Liver (tissue), 9 donors: ENCODE data around the gene CBLC. TPM values are rescaled to one million over a fixed set of nuclear protein-coding genes. Genes with fewer than 3 reads are reported as not detected.

Source experiments
- DNase-seq: peaks from one replicate; pipeline ENCODE4 v3.0.0-alpha.2; 2017; ENCODE audit warnings: low spot score
- H3K27ac ChIP-seq, 2 donors: one replicate each; pipeline ENCODE4 v1.7.0; 2013; ENCODE audit warnings: inconsistent platforms in 2 of 2, low read length in 2 of 2, control low read depth in 1 of 2, low read depth in 1 of 2, mild to moderate bottlenecking in 1 of 2
- H3K27me3 ChIP-seq, 4 donors: one replicate each; pipeline versions ENCODE4 v1.6.1 to v1.7.0; 2013; ENCODE audit warnings: low read length in 3 of 4, inconsistent platforms in 1 of 4, mild to moderate bottlenecking in 1 of 4, moderate library complexity in 1 of 4; ENCODE audit not compliant: control insufficient read depth in 4 of 4, insufficient read depth in 4 of 4
- H3K36me3 ChIP-seq, 4 donors: one replicate each; pipeline versions ENCODE4 v1.6.1 to v1.7.0; 2013; ENCODE audit warnings: low read length in 3 of 4, mild to moderate bottlenecking in 3 of 4, low read depth in 1 of 4, moderate library complexity in 1 of 4; ENCODE audit not compliant: control insufficient read depth in 4 of 4, insufficient read depth in 3 of 4
- H3K4me1 ChIP-seq, 4 donors: one replicate each; pipeline versions ENCODE4 v1.6.1 to v1.7.0; 2013; ENCODE audit warnings: low read length in 3 of 4, mild to moderate bottlenecking in 3 of 4, moderate library complexity in 1 of 4; ENCODE audit not compliant: control insufficient read depth in 4 of 4, insufficient read depth in 4 of 4
- H3K4me3 ChIP-seq, 3 donors: one replicate each; pipeline versions ENCODE4 v1.6.1 to v1.7.0; 2013; ENCODE audit warnings: low read length in 3 of 3, control low read depth in 1 of 3, low read depth in 1 of 3, mild to moderate bottlenecking in 1 of 3
- H3K9ac ChIP-seq, 2 donors: one replicate each; pipeline ENCODE4 v1.7.0; 2013; ENCODE audit warnings: low read length in 2 of 2, mild to moderate bottlenecking in 2 of 2, moderate library complexity in 2 of 2, control low read depth in 1 of 2, low read depth in 1 of 2
- H3K9me3 ChIP-seq, 4 donors: one replicate each; pipeline versions ENCODE4 v1.6.1 to v1.7.0; 2013; ENCODE audit warnings: low read length in 3 of 4; ENCODE audit not compliant: control insufficient read depth in 4 of 4
- ATF3 ChIP-seq: IDR thresholded peaks from 2 replicates; pipeline ENCODE4 v1.6.1; 2016; ENCODE audit warnings: antibody characterized with exemption
- CTCF ChIP-seq: fragments of 150-350 bp; IDR thresholded peaks from 2 replicates; pipeline ENCODE4 v1.5.1; 2017; ENCODE audit warnings: improper control_type of control experiment, low read depth, low read length; ENCODE audit not compliant: missing input control
- EGR1 ChIP-seq, 2 donors: IDR thresholded peaks; 2 replicates each; pipeline ENCODE4 v1.6.1; 2016 to 2018; ENCODE audit warnings: antibody characterized with exemption in 2 of 2, low read depth in 2 of 2
- FOXA1 ChIP-seq: IDR thresholded peaks from 2 replicates; pipeline ENCODE4 v1.6.1; 2016; ENCODE audit warnings: antibody characterized with exemption
- FOXA2 ChIP-seq: IDR thresholded peaks from 2 replicates; pipeline ENCODE4 v1.6.1; 2016; ENCODE audit warnings: antibody characterized with exemption
- GABPA ChIP-seq, 2 donors: IDR thresholded peaks in 1 of 2; conservative IDR thresholded peaks in 1 of 2; 2 replicates each; pipeline ENCODE4 v1.6.1; 2016; ENCODE audit warnings: antibody characterized with exemption in 2 of 2, mild to moderate bottlenecking in 1 of 2, moderate library complexity in 1 of 2
- HNF4A ChIP-seq, 2 donors: conservative IDR thresholded peaks; 2 replicates each; pipeline ENCODE4 v1.6.1; 2016; ENCODE audit warnings: antibody characterized with exemption in 2 of 2, mild to moderate bottlenecking in 2 of 2
- HNF4G ChIP-seq: IDR thresholded peaks from 2 replicates; pipeline ENCODE4 v1.6.1; 2016; ENCODE audit warnings: antibody characterized with exemption
- JUND ChIP-seq, 2 donors: IDR thresholded peaks; 2 replicates each; pipeline ENCODE4 v1.6.1; 2016; ENCODE audit warnings: antibody characterized with exemption in 2 of 2
- MAX ChIP-seq: IDR thresholded peaks from 2 replicates; pipeline ENCODE4 v1.6.1; 2016; ENCODE audit warnings: antibody characterized with exemption
- NR2F2 ChIP-seq: IDR thresholded peaks from 2 replicates; pipeline ENCODE4 v1.6.1; 2016; ENCODE audit warnings: antibody characterized with exemption
- RAD21 ChIP-seq, 2 donors: IDR thresholded peaks; 2 replicates each; pipeline ENCODE4 v1.6.1; 2016; ENCODE audit warnings: antibody characterized with exemption in 2 of 2, mild to moderate bottlenecking in 2 of 2
- REST ChIP-seq: IDR thresholded peaks from 2 replicates; pipeline ENCODE4 v1.6.1; 2016; ENCODE audit warnings: antibody characterized with exemption, mild to moderate bottlenecking
- RXRA ChIP-seq, 2 donors: IDR thresholded peaks; 2 replicates each; pipeline ENCODE4 v1.6.1; 2017 to 2018; ENCODE audit warnings: antibody characterized with exemption in 2 of 2, mild to moderate bottlenecking in 1 of 2
- SP1 ChIP-seq: IDR thresholded peaks from 2 replicates; pipeline ENCODE4 v1.6.1; 2018; ENCODE audit warnings: antibody characterized with exemption, mild to moderate bottlenecking
- TAF1 ChIP-seq: conservative IDR thresholded peaks from 2 replicates; pipeline ENCODE4 v1.6.1; 2016; ENCODE audit warnings: antibody characterized with exemption, mild to moderate bottlenecking
- YY1 ChIP-seq: IDR thresholded peaks from 2 replicates; pipeline ENCODE4 v1.6.1; 2016; ENCODE audit warnings: antibody characterized with exemption, mild to moderate bottlenecking
- ZBTB33 ChIP-seq: IDR thresholded peaks from 2 replicates; pipeline ENCODE4 v1.6.1; 2016; ENCODE audit warnings: antibody characterized with exemption
- WGBS: extraction: QIAGEN DNeasy Blood & Tissue Kit; methylation state at CpG from one replicate; pipeline ENCODE4 v1.1.7; 2013; 5-methylcytosine and 5-hydroxymethylcytosine counted together
- polyA plus RNA-seq, 2 donors: library from polyadenylated mRNA; stranded (reverse) in 1 of 2; unstranded in 1 of 2; fragments of 200-250 nt in 1 of 2; fragments of >200 nt in 1 of 2; fragmentation: Nextera tagmentation in 1 of 2; extraction: Ambion mirVana in 1 of 2; gene quantifications; one replicate each; pipeline versions ENCODE4 v1.2.1 to v1.2.3, GENCODE V29; 2013 to 2015
- total RNA-seq, 2 donors: library from RNA; depleted of rRNA; stranded (reverse); fragments of >200 nt; gene quantifications; one replicate each; pipeline ENCODE4 v1.2.3, GENCODE V29; 2014
- donor health status: healthy.
- donor health status: healthy.
- donor health status: healthy.
- donor health status: healthy.
- donor health status: healthy.

CBLC gene
- total and polyA plus RNA-seq, 4 donors: 2.1 to 14.0 (median 8.8) TPM

GRCh38 chr19:44847144-44848035 is 69.7 kb downstream of the CBLC start:
- no peak for DNase-seq
- TF ChIP-seq GABPA (IDR thresholded peaks at IDR 0.05 in 1 of 2, conservative IDR thresholded peaks at IDR 0.05 in 1 of 2) (peak in 1 of 2 donors; percentile 19), HNF4A (conservative IDR thresholded peaks at IDR 0.05) (no peak), TAF1 (peak; percentile 50), NR2F2 (no peak), ATF3 (no peak), CTCF (peak; percentile 1), REST (no peak), YY1 (no peak), RAD21 (IDR thresholded peaks at IDR 0.05) (peak in 1 of 2 donors; percentile 28), FOXA2 (no peak), EGR1 (IDR thresholded peaks at IDR 0.05; ENCODE audit: low read depth in 2 of 2) (no peak), SP1 (no peak), ZBTB33 (peak; percentile 14), MAX (no peak), JUND (IDR thresholded peaks at IDR 0.05) (no peak), RXRA (IDR thresholded peaks at IDR 0.05) (peak in 1 of 2 donors; percentile 3), HNF4G (no peak), FOXA1 (no peak)
- no peaks in the 10 kb centered on the region for H3K27me3 ChIP-seq
- H3K27ac ChIP-seq: peak overlapping the region; percentile 87 to 96
- H3K4me3 ChIP-seq: peak overlapping the region; percentile 71 to 87 (median 79)
- 2% methylated on average over 47 of the region's 47 CpGs for WGBS
- peaks cover 9 to 49% (median 33%) of the 10 kb centered on the region in 4 donors for H3K4me1 ChIP-seq
- no peaks in the 10 kb centered on the region for H3K9me3 ChIP-seq
- H3K36me3 ChIP-seq: no peaks in the 10 kb centered on the region
- peak overlapping the region; percentile 81 to 100 for H3K9ac ChIP-seq
